Mammary epithelial cell (primary cell): ENCODE measurements around the gene FTCDNL1.

Experiments used
- CTCF ChIP-seq, 2 donors: IDR thresholded peaks in 1 of 2; conservative IDR thresholded peaks in 1 of 2; 2 replicates each; pipeline ENCODE4 v1.5.1; 2011 to 2012; ENCODE audit warnings: inconsistent platforms in 2 of 2, low read length in 2 of 2, mild to moderate bottlenecking in 2 of 2, control low read depth in 1 of 2, low read depth in 1 of 2; ENCODE audit not compliant: insufficient read depth in 1 of 2; ENCODE audit errors: extremely low read depth in 1 of 2
- EZH2 ChIP-seq: IDR thresholded peaks from 2 replicates; pipeline ENCODE4 v1.6.1; 2012; ENCODE audit warnings: low read length, inconsistent platforms, borderline replicate concordance

DNA sequence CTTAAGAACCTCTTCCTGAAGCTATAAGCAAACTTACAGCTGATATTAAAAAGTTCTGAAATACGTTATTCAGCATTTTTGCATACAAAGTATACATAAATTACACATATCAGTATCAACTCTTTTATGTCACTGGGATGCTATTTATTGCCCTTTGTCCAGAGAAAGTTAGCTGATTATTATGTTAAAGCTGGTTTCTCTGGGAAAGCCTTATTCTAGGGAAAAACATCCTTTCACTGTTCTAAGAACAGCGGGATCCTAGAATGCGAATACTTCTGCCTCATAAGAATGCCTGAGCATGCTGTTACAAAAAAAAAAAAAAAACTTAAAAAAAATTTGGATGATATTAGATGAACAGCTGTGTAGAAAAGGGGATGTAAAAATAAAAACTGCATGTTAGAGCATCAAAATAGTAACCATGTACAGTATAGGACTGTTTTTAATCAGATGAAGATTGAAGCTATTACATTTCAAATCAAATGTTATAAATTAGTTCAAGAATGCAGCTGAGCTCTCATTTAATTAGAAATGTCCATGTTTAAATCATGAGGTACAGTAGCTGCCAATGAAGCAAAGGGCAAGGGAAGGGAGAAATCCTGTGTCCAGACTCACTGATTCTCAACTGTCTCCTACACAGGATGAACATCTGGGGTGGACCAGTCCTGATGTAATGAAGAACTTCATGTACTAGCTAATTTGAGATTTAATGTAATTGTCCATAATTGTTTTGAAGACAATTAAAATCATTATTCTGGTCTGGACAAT lies 8.2 kb downstream of the FTCDNL1 start:
- TF ChIP-seq CTCF (conservative IDR thresholded peaks at IDR 0.05 in 1 of 2, IDR thresholded peaks at IDR 0.05 in 1 of 2; ENCODE audit: extremely low read depth in 1 of 2, insufficient read depth in 1 of 2, low read depth in 1 of 2, low read length in 2 of 2) (no peak), EZH2 (no peak)
